HepG2 (cell line): ENCODE measurements around the gene NOA1. TPM values are rescaled to one million over a fixed set of nuclear protein-coding genes. Genes with fewer than 3 reads are reported as not detected.

Source experiments
- ARID2 ChIP-seq: sonication (generic); formaldehyde crosslinking; IDR thresholded peaks from 2 replicates; pipeline ENCODE4 v1.8.1; 2022; ENCODE audit warnings: mild to moderate bottlenecking, missing genetic modification reagents, borderline replicate concordance
- CBX5 ChIP-seq: sonication (generic); formaldehyde crosslinking; IDR thresholded peaks from 2 replicates; pipeline ENCODE4 v1.4.0; 2020; ENCODE audit warnings: missing genetic modification reagents, borderline replicate concordance
- ETV6 ChIP-seq: sonication (generic); formaldehyde crosslinking; conservative IDR thresholded peaks from 2 replicates; pipeline ENCODE4 v1.4.0; 2020; ENCODE audit warnings: missing genetic modification reagents
- MXI1 ChIP-seq: IDR thresholded peaks from 3 replicates; pipeline ENCODE4 v1.6.1; 2012; ENCODE audit warnings: low read depth, low read length, inconsistent platforms, borderline replicate concordance
- MYC ChIP-seq: sonication (generic); formaldehyde crosslinking; IDR thresholded peaks from 2 replicates; pipeline ENCODE4 v1.9.0; 2021; ENCODE audit warnings: missing genetic modification reagents, borderline replicate concordance
- NCOA1 ChIP-seq: sonication (generic); formaldehyde crosslinking; IDR thresholded peaks from 2 replicates; pipeline ENCODE4 v1.9.0; 2021; ENCODE audit warnings: missing genetic modification reagents
- NFE2 ChIP-seq: sonication (generic); formaldehyde crosslinking; IDR thresholded peaks from 2 replicates; pipeline ENCODE4 v1.4.0; 2020; ENCODE audit warnings: missing genetic modification reagents
- NFYB ChIP-seq: sonication (generic); formaldehyde crosslinking; IDR thresholded peaks from 2 replicates; pipeline ENCODE4 v1.4.0; 2020; ENCODE audit warnings: missing genetic modification reagents
- REPIN1 ChIP-seq: sonication (generic); formaldehyde crosslinking; IDR thresholded peaks from 2 replicates; pipeline ENCODE4 v1.8.0; 2022; ENCODE audit warnings: missing genetic modification reagents, low read depth, mild to moderate bottlenecking, borderline replicate concordance
- SMARCE1 ChIP-seq: fragments of 450-650 bp; IDR thresholded peaks from 2 replicates; pipeline ENCODE4 v1.6.1; 2017; ENCODE audit warnings: borderline replicate concordance
- ZFP1 ChIP-seq: IDR thresholded peaks from 2 replicates; pipeline ENCODE4 v1.6.1; 2016
- ZKSCAN5 ChIP-seq: sonication (generic); formaldehyde crosslinking; IDR thresholded peaks from 2 replicates; pipeline ENCODE4 v1.5.1; 2020; ENCODE audit warnings: mild to moderate bottlenecking, missing genetic modification reagents
- ZNF232 ChIP-seq: sonication (generic); formaldehyde crosslinking; IDR thresholded peaks from 2 replicates; pipeline ENCODE4 v1.4.0; 2020; ENCODE audit warnings: missing genetic modification reagents, borderline replicate concordance
- ZNF350 ChIP-seq: sonication (generic); formaldehyde crosslinking; IDR thresholded peaks from 2 replicates; pipeline ENCODE4 v1.4.0; 2020; ENCODE audit warnings: mild to moderate bottlenecking, low read depth, missing genetic modification reagents, borderline replicate concordance
- ZNF552 ChIP-seq: sonication (generic); formaldehyde crosslinking; IDR thresholded peaks from 2 replicates; pipeline ENCODE4 v1.9.0; 2022; ENCODE audit warnings: missing genetic modification reagents, mild to moderate bottlenecking, borderline replicate concordance
- ZNF577 ChIP-seq: sonication (generic); formaldehyde crosslinking; IDR thresholded peaks from 2 replicates; pipeline ENCODE4 v1.4.0; 2020; ENCODE audit warnings: mild to moderate bottlenecking, low read depth, missing genetic modification reagents, borderline replicate concordance
- ZNF720 ChIP-seq: sonication (generic); formaldehyde crosslinking; IDR thresholded peaks from 2 replicates; pipeline ENCODE4 v1.4.0; 2020; ENCODE audit warnings: missing genetic modification reagents
- polyA plus RNA-seq, 8 experiments: library from polyadenylated mRNA; depleted of rRNA in 3 of 8; stranded (reverse) in 7 of 8; unstranded in 1 of 8; fragments of >200 nt; fragmentation: Illumina TruSeq in 4 of 8; extraction: Trizol in 4 of 8; gene quantifications; 2 replicates each; pipeline versions ENCODE4 v1.2.1 to v1.2.3, GENCODE V29; 2011 to 2016; ENCODE audit warnings: low read depth in 4 of 8, missing spikeins in 1 of 8, mixed read lengths in 1 of 8; ENCODE audit not compliant: insufficient read depth in 1 of 8
- total RNA-seq, 5 experiments: library from RNA; depleted of rRNA; stranded (reverse); fragments of >200 nt; fragmentation: Illumina TruSeq; extraction: Trizol; gene quantifications; 2 replicates each; pipeline ENCODE4 v1.2.3, GENCODE V29; 2016; ENCODE audit warnings: low read depth in 1 of 5
- TF ChIP-seq, protein P1 (sequence below): sonication (generic); formaldehyde crosslinking; IDR thresholded peaks from 2 replicates; pipeline ENCODE4 v1.8.0; 2022; ENCODE audit warnings: mild to moderate bottlenecking, missing genetic modification reagents, moderate library complexity
- TF ChIP-seq, protein P2 (sequence below), 2 experiments: sonication (generic) in 1 of 2; formaldehyde crosslinking in 1 of 2; IDR thresholded peaks; 2 replicates each; pipeline versions ENCODE4 v1.4.0 to v1.6.1; 2018 to 2020; ENCODE audit warnings: missing genetic modification reagents in 2 of 2, borderline replicate concordance in 1 of 2, low read depth in 1 of 2, mild to moderate bottlenecking in 1 of 2, missing biosample characterization in 1 of 2
- TF ChIP-seq, protein P3 (sequence below): sonication (generic); formaldehyde crosslinking; IDR thresholded peaks from 2 replicates; pipeline ENCODE4 v1.5.0; 2020; ENCODE audit warnings: missing genetic modification reagents, mild to moderate bottlenecking, borderline replicate concordance
- TF ChIP-seq, protein P4 (sequence below): IDR thresholded peaks from 2 replicates; pipeline ENCODE4 v1.6.1; 2016; ENCODE audit warnings: low read depth, borderline replicate concordance
- TF ChIP-seq, protein P5 (sequence below): sonication (generic); IDR thresholded peaks from 2 replicates; pipeline ENCODE4 v1.6.1; 2016; ENCODE audit warnings: low read depth, borderline replicate concordance

Gene NOA1
- total and polyA plus RNA-seq, 2 of the 13 experiments (the other 11 are each of a cell fraction or from before 2014, with no cell fraction given) = 17.3 to 19.0 TPM

DNA sequence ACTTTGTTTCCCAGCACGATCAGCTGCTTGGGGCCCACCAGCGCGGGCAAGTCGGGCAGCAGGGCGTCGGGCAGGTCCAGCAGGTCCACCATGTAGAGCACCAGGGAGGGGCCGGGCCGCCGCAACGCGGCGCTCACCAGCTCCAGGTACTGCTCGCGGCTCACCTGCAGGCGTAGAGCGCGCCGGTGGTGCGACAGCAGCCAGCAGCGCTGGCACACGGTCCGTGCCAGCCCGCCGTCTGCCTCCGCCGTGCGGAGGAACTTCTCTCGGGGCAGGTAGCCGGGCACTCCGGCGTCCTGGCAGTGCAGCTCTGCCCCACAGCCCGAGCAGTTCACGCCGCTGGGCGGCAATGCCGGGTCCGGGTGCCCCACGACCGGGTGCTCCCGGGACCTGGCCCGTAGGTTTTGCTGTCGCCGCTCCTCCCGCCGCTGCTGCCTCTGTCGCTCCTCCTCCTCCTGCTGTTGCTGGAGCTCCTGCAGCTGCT is 527 bp downstream of the NOA1 start (continued):
- no peak for TF ChIP-seq ZNF552 (CRISPR knock-in tag)
- no peak for TF ChIP-seq ZFP1 (CRISPR knock-in tag)
- TF ChIP-seq REPIN1 = no peak
- no peak for TF ChIP-seq ZKSCAN5
- TF ChIP-seq, protein P1, sequence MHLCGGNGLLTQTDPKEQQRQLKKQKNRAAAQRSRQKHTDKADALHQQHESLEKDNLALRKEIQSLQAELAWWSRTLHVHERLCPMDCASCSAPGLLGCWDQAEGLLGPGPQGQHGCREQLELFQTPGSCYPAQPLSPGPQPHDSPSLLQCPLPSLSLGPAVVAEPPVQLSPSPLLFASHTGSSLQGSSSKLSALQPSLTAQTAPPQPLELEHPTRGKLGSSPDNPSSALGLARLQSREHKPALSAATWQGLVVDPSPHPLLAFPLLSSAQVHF = 0 out of 2 replicates have a peak, but pooled peaks have one; percentile 31
- TF ChIP-seq, protein P2, sequence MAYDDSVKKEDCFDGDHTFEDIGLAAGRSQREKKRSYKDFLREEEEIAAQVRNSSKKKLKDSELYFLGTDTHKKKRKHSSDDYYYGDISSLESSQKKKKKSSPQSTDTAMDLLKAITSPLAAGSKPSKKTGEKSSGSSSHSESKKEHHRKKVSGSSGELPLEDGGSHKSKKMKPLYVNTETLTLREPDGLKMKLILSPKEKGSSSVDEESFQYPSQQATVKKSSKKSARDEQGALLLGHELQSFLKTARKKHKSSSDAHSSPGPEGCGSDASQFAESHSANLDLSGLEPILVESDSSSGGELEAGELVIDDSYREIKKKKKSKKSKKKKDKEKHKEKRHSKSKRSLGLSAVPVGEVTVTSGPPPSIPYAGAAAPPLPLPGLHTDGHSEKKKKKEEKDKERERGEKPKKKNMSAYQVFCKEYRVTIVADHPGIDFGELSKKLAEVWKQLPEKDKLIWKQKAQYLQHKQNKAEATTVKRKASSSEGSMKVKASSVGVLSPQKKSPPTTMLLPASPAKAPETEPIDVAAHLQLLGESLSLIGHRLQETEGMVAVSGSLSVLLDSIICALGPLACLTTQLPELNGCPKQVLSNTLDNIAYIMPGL (CRISPR knock-in tag; IDR thresholded peaks at IDR 0.05; ENCODE audit: borderline replicate concordance in 1 of 2, low read depth in 1 of 2) = peak in 1 of 2 experiments; percentile 83; a peak in 2 of 4 replicates
- no peak for TF ChIP-seq ZNF720
- TF ChIP-seq ETV6 (CRISPR knock-in tag) = no peak
- TF ChIP-seq MYC = no peak
- 0 out of 2 replicates have a peak, but pooled peaks have one; percentile 40 for TF ChIP-seq ZNF577
- TF ChIP-seq SMARCE1 = no peak
- no peak for TF ChIP-seq NFE2
- no peak for TF ChIP-seq NFYB (CRISPR knock-in tag)
- 0 out of 2 replicates have a peak, but pooled peaks have one; percentile 9 for TF ChIP-seq ZNF232
- peak; percentile 58; the same call in 1 of the 3 replicates for TF ChIP-seq MXI1
- TF ChIP-seq, protein P3, sequence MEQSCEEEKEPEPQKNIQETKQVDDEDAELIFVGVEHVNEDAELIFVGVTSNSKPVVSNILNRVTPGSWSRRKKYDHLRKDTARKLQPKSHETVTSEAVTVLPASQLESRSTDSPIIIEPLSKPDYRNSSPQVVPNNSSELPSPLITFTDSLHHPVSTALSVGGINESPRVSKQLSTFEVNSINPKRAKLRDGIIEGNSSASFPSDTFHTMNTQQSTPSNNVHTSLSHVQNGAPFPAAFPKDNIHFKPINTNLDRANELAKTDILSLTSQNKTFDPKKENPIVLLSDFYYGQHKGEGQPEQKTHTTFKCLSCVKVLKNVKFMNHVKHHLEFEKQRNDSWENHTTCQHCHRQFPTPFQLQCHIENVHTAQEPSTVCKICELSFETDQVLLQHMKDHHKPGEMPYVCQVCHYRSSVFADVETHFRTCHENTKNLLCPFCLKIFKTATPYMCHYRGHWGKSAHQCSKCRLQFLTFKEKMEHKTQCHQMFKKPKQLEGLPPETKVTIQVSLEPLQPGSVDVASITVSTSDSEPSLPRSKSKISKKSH (CRISPR knock-in tag) = peak; percentile 24; the same call in 1 of the 2 replicates
- TF ChIP-seq, protein P4, sequence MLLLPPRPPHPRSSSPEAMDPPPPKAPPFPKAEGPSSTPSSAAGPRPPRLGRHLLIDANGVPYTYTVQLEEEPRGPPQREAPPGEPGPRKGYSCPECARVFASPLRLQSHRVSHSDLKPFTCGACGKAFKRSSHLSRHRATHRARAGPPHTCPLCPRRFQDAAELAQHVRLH (CRISPR knock-in tag) = no peak; the same call in 1 of the 2 replicates
- 0 out of 2 replicates have a peak, but pooled peaks have one; percentile 5 for TF ChIP-seq ARID2 (CRISPR knock-in tag)
- TF ChIP-seq, protein P5, sequence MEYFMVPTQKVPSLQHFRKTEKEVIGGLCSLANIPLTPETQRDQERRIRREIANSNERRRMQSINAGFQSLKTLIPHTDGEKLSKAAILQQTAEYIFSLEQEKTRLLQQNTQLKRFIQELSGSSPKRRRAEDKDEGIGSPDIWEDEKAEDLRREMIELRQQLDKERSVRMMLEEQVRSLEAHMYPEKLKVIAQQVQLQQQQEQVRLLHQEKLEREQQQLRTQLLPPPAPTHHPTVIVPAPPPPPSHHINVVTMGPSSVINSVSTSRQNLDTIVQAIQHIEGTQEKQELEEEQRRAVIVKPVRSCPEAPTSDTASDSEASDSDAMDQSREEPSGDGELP = peak; percentile 48; the same call in 1 of the 2 replicates
- 0 out of 2 replicates have a peak, but pooled peaks have one; percentile 27 for TF ChIP-seq NCOA1 (CRISPR knock-in tag)
- no peak for TF ChIP-seq CBX5 (CRISPR knock-in tag)
- no peak for TF ChIP-seq ZNF350 (CRISPR knock-in tag)
